IPS DF 4.7 (cell line): Measurements from ENCODE around the gene STPG2.

Source experiments
- DNase-seq: peaks from one replicate; pipeline ENCODE4 v3.0.0-alpha.2; 2013; ENCODE audit warnings: low spot score; ENCODE audit errors: extremely low read depth

The STPG2 gene

DNA sequence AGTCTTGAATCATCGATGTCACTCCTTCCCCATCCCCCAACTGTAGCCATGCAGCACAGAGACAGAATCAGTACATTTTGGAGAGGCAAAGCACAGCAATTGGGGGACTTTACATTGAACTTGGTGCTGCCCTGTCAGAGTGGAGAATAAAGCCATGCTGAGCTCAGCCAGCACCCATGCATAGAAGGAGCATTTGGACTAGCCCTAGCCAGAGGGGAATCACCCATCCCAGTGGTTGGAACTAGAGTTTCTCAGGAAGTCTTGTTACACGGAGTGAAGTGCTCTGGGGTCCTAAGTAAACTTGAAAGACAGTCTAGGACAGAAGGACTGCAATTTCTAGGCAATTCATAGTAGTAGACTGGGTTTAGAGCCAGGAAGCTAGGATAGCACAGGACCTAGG, 49.6 kb downstream of the STPG2 start:
- DNase-seq = no peak

- DNase-seq = no peak
Observed at GRCh38 chr4:98092833-98093439, 50.3 kb downstream of the STPG2 start.

DNA sequence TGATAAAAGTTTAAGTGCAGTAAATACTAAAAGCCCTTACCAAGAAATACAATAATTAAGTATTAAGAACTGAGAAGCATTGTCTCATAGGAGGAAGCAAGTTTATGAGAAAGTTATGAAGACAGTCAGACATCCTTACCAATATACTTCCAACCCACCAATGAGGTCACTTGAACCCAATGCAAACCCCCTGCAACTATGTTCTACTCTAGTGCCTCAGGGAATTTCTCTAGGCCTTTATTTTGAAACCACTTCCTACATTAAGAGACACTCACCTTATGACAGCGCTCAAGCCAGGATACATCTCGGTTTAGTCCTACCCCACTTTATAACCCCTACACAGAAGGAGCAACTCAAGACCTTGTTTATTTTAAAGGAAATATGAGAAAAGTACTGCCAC, 61.3 kb downstream of the STPG2 start:
- no peak for DNase-seq

DNA sequence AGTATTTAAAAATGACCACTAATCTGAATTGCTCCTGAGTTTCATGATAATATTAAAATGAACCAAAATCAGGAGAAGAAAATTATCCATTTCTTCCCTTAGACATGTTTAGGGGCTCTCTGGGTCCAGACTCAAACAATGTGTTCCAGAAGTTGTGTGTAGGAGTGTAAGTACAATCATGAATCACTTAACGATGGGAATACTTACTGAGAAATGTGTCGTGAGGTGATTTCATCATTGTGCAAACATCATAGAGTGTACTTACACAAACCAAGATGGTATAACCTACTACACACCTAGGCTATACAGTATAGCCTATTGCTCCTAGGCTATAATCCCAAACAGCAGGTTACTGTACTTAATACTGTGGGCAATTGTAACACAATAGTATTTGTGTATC, 74.8 kb downstream of the STPG2 start:
- DNase-seq = no peak

- no peak for DNase-seq
Observed at GRCh38 chr4:98055800-98056501, 87.3 kb downstream of the STPG2 start.

DNA sequence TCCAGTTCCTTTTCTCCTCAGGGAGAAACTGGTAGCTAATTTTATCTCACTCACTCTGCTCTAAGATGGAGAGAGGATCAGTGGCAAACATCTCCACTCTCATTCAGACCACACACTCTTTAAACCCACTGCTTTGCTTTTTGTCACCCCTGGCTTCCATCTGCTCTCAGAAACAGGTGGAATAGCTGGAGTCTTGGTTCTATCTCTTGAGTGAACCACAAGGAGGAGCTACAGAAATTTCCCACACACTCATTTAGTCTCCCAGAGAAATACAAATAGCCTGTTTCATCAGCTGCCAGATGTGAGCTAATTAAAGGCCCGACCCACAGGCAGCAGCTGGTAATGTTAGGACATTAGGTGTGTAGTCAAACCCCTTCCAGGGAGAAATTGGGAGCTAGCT, 96.6 kb downstream of the STPG2 start:
- DNase-seq = no peak

GRCh38 chr4:98030059-98030458, 113.2 kb downstream of the STPG2 start:
- no peak for DNase-seq

- no peak for DNase-seq
Observed at GRCh38 chr4:98027827-98028226, 115.4 kb downstream of the STPG2 start.

- DNase-seq = no peak
Observed at GRCh38 chr4:98026362-98026761, 116.9 kb downstream of the STPG2 start.

GRCh38 chr4:98006814-98007412, 136.4 kb downstream of the STPG2 start:
- no peak for DNase-seq

DNA sequence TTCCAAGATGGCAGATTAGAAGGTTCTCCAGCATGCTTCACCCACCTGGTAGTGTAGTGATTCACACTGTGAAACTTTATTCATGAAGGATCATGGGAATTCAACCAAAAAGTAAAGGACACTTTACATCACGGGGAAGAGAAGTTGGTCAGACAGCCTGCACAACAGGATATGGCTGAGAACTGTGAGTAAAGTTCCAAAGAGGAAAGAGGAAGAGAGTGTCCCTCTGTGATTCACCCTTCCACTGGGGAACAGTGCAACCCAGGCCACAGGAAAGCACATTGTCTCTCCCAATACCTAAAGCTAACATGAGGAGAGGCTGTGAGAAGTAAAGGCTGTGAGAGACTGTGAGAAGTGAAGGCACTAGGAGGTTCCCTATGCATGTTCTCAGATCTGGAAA, 137.2 kb downstream of the STPG2 start:
- no peak for DNase-seq

DNA sequence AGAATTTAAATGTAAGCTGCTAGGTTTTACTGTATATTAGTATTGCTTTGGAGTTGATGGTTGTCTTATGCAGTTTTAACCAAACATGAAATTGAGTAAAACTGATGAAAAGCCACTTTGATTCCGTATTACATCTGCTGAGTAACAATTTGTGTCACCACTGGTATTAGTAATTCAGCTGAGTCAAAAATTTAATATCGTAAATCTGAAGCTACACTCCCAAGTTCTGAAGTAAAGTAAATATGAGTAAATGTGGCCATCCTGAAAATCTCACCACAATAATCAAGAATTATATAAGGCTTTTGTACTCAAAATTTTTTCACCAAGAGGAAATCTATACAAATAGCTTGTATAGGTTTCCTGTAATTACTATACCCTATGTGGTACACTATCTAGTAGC, 142.3 kb downstream of the STPG2 start:
- no peak for DNase-seq

DNA sequence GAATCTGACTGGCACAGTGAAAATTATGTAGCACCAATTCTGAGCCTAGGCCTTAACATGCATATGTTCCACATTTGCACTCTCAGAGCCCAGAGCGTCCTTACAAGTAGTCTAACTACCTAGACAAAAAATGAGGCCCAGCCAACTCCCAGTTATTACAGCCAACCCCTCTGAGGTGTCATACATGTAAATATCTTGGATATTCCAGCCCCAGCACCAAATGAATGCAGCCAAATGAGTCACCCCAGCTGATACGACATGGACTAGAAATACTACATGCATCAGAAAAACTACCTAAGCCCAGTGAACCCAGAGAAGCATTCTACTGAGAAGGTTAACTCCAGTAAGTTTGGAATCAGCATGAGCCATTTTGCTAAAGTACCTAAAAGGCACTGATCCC, 145.1 kb downstream of the STPG2 start:
- no peak for DNase-seq

DNA sequence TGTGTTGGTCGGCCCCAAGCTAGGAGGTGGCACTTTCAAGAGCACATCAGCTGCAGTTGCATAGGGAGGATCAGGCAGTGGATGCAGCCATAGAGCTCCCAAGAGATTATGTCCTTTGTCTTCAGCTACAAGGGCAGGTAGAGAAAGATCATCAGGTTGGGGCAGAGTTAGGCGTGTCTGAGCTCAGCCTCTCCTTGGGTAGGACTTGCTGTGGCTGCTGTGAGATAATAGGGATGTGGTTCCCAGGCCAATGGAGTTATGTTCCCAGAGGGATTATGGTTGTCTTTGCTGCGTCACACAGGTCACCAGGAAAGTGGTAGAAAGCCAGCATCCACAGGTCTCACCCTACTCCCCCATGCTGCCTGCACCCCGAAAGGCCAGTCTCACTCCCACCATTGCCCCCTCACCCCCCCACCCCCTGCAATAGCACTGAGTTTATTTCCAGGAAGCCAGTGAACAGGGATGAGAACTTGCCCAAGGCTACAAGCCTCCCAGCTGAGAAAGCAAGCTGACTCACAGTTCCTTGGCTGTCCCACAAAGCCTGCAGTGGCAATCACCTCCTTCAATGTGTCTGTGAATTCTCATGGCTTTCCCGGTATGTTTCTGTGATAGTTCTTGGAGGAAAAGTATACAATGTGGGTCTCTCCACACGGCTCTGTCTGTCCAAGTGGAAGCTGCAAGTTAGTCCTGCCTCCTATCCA, 148.4 kb downstream of the STPG2 start:
- no peak for DNase-seq

DNA sequence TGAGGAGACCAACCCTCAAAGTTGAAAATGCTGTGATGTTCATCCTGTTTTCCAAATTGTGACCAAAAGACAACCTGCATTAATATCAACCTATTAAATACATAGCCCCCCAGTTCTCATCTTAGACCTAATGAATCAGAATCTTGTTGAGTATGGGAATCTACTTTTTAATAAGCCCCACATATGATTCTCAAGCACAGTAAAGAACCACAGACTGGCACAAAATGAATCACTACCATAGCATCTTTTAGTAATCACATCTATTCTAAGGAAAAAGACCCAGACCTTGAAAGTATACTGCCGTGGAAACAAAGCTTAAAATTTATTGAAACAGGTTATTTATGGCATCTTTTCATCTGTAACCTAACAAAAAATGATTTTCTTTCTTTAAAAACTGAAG, 152.9 kb downstream of the STPG2 start:
- DNase-seq = no peak

GRCh38 chr4:97987019-97987648, 156.1 kb downstream of the STPG2 start:
- DNase-seq = peak; percentile 3

DNA sequence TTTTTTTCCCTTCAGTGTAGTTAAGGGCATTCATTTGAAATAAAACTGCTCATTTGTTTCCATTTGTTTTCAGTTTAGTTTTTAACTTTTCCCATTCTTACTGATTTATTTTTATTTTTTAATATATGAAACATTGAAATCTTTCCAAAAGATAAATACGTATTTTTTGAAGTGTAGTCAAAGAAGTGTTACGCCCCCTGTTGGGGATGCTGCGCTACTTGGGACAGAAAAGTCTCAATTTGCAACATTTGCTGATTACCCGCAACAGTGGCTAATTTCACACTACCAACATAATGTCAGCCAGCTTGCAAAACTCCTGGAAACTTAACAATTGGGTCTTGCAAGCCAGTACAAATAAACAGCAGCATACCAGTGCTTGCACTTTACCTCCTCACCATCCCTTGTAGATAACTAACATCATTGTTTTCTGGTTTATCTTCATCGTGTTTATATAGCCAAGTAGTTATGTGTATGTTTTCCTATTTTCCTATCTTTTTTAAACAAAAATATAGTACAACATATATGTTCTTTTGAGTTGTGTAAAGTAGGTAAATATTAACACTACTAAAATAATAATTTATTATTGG, 158.6 kb downstream of the STPG2 start:
- DNase-seq = peak; percentile 1

- DNase-seq = no peak
Observed at GRCh38 chr4:97978791-97979488, 164.3 kb downstream of the STPG2 start.

GRCh38 chr4:97953171-97953941, 189.9 kb downstream of the STPG2 start:
- DNase-seq = no peak

DNA sequence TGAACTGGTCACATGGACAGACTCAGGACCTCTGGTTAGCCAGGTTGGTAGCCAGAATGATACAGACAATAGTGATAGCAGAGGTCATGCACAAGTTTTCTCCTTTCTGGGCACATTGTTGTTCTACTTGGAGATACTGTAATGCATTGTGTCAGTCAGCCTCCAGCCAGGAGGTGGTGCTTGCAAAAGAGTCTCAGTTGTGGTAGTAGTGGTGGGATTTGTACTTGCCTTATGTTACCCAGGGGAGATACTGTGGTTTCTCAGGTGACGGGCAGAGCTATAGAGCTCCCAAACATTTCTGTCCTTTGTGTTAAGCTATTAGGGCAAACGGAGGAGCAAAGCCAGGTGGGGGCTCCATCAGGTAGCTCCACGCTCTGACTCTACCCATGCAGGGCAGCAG, 190.5 kb downstream of the STPG2 start:
- no peak for DNase-seq
